ENCODE results near the gene CAVIN3.

CAVIN3 gene

GRCh38 chr11:6269994-6270393 is 50.3 kb downstream of the CAVIN3 start:
- no peak for DNase-seq (ENCODE audit: low read depth)

Data from CMK (cell line).